HG03575 (cell line): Measurements from ENCODE around the gene SPARCL1.
"Not testable (repeated sequence)": the region's sequence is repeated elsewhere in the genome, so short reads cannot be mapped to it uniquely, and the experiment has no call there.

Experiments used
- ATAC-seq: cut with Tn5 transposase; IDR thresholded peaks from one replicate; pipeline ENCODE4 v1.9.1; 2021; ENCODE audit not compliant: unreplicated experiment, insufficient number of reproducible peaks, low FRiP score; ENCODE audit errors: extremely low read depth

The SPARCL1 gene

GRCh38 chr4:87465739-87466366, 63.3 kb downstream of the SPARCL1 start:
- ATAC-seq, result no peak

DNA sequence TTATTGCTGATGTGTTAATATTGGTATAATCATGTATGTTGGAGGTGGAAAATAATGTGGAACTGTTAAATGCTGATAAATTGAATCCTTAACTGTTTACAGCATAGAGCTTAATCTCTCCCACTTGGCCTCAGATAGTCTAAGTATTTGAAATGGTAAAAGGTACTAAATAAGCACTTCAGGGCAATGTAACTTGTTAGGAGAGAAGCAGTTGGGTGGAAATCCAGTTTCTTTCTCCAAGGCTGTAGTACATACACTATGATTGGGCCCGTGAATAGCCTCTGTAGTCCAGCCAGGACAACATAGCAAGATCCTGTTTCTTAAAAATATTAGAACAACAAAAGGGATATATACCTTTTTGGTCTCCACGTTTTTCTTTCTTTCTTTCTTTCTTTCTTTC, 67.1 kb downstream of the SPARCL1 start:
- no peak for ATAC-seq

DNA sequence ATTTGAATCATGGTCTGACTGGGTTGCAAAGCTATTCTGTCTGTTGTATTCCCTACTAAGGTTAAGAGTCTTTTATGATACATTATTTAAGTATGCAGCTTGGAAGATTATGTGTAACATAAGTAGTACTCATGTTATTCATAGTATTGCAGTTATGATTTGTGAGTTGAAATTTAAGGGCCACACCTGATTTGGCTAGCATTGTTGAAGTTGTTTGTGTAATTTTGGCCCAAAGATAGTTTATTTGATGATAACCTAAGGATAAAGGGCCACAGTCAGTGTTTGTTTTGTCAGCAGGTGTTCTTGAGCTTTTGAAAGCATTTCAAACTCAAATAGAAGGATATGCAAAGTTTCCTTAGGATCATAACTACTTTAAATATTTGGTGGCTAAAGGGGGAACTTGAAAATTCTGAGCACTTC, 67.9 kb downstream of the SPARCL1 start:
- ATAC-seq, result no peak

DNA sequence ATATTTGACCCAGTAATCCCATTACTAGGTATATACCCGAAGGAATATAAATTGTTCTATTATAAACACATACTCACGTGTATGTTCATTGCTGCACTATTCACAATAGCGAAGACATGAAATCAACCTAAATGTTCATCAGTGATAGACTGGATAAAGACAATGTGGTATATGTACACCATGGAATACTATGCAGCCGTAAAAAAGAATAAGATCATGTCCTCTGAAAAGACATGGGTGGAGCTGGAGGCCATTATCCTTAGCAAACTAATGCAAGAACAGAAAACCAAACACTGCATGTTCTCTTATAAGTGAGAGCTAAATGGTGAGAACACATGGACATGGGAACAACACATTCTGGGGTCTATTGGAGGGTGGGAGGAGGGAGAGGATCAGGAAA, 70.3 kb downstream of the SPARCL1 start:
- no peak for ATAC-seq

- no peak for ATAC-seq
These were observed 77.6 kb downstream of the SPARCL1 start for GRCh38 chr4:87451537-87451936.

DNA sequence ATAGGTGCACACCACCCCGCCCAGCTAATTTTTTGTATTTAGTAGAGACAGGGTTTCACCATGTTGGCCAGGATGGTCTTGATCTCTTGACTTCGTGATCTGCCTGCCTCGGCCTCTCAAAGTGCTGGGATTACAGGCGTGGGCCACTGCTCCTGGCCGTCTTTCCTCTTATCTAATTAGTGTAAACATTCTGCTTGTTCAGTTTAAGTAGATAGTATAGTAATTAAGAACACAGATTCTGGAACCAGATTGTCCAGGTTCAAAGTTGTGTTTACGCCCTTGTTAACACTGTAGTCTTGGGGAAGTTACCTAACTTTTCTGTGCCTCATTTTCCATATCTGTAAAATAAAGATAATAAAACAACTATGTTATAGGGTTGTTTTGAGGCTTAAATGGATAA, 82.8 kb downstream of the SPARCL1 start:
- not testable (repeated sequence) for ATAC-seq

- no peak for ATAC-seq
These were observed 83.2 kb downstream of the SPARCL1 start for GRCh38 chr4:87445964-87446363.

DNA sequence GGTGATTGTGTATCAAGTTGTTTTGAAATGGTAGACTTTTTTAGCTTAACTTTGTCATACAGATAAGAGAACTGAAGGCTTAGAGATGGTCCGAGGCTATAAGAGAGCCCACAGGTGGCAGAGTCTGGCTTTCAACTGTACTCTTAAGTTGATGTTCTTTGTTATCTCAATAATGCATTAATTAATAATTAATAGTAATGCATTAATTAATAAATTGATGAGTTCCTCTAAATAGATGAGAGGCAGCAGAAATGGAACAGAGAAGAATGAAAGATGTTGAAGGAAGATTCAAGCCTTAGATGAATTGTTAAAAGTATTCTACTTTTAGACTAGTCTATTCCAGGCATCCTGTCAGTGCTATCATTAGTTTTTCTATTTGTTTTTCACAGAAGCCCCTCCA, 84.4 kb downstream of the SPARCL1 start:
- no peak for ATAC-seq

DNA sequence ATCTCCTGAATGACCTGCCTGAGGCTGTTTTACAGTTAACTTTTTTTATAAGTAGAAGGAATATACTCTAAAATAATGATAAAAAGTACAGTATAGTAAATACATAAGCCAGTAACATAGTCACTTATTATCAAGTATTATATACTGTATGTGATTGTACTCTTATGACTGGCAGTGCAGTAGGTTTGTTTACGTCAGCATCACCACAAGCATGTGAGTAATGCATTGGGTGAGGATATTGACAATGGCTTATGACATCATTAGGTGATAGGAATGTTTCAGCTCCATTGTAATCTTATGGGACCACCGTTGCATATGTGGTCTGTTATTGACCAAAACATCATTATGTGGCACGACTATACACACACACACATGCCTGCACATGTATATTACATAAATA, 86.3 kb downstream of the SPARCL1 start:
- no peak for ATAC-seq

DNA sequence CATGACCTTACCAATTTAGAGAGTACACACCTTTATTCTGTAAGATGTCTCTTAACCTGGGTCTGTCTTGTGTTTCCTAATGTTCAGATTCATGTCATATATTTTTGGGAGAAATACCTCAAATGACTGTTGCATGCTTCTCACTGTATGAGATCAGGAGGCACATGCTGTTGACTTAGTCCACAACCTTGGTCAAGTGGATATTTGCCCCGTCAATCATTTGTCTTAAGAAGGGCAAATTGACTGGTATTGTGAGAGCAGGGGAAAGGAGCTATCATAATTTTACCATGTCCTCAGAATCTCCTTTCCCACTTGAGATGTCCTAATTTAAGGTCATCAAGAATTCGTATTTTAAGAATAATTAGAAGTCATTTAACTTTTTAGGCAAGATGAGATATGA, 95.8 kb downstream of the SPARCL1 start:
- no peak for ATAC-seq

DNA sequence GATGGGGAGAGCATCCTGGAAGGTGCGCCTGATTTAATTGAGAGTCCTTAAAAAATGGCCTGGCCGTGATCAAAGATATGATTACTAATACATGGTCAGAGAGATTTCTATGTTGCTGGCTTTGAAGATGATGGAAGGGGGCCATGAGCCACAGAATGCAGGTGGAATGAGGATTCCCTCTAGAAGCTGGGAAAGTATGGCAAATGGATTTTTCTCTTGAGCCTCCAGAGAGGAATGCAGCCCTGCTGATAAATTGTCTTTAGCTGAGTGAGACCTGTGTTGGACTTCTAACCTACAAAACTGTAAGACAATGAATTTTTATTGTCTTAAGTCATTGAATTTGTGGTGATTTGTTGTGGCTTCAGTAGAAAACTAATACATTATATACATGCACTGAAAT, 99.1 kb downstream of the SPARCL1 start:
- no peak for ATAC-seq

- ATAC-seq, result no peak
These were observed 100.2 kb downstream of the SPARCL1 start for GRCh38 chr4:87428979-87429378.

DNA sequence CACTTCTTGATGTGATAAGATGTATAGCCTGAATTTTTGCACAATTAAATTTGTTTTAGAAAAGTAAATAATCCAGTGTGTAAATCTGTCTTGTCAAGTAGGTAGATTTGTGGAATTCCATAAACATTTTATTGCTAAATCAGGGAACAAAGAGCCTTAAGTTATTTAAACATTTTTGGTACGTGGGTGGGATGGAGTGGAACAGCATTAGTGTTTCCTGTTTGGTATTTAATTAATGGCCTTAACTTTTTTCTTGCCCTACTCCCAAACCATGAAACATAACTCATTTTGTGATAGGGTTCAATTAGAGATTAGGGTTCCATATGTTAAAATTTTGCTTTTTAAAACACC, 101.7 kb downstream of the SPARCL1 start:
- ATAC-seq, result no peak

- no peak for ATAC-seq
These were observed 102.2 kb downstream of the SPARCL1 start for GRCh38 chr4:87426865-87427517.

DNA sequence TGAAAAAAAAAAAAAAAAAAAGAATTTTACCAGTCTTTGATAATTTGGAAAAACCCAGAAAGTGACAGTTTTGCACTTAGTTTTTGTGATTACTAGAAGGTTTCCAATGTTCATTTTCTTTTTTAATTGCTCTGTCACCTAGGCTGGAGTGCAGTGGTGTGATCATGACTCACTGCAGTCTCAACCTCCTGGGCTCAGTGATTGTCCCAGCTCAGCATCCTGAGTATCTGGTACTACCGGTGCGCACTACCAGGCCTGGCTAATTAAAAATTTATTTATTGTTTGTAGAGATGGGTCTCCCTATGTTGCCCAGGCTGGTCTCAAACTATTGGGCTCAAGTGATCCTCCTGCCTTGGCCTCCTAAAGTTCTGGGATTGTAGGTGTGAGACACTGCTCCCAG, 103.5 kb downstream of the SPARCL1 start:
- no peak for ATAC-seq

DNA sequence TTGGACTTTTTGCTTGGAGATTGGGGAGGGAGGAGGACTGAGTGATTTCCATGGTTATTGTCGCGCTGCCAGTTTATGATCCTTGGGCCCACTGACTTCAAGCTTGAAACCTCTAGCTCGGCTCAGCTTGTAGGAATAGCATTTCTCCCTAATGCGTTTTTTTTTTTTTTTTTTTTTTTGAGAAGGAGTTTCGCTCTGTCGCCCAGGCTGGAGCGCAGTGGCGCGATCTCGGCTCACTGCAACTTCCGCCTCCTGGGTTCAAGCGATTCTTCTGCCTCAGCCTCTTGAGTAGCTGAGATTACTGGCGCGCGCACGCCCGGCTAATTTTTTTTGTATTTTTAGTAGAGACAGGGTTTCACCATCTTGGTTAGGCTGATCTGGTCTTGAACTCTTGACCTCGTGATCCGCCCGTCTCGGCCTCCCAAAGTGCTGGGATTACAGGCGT, 105.1 kb downstream of the SPARCL1 start:
- not testable (repeated sequence) for ATAC-seq
